Upper lobe of right lung (tissue), 1 donor: ENCODE data around the gene IGF2R. TPM values are rescaled to one million over a fixed set of nuclear protein-coding genes. Genes with fewer than 3 reads are reported as not detected.

ENCODE experiments used
- ATAC-seq: fragments of 200-7000 bp; cut with Tn5 transposase; one replicate; pipeline ENCODE4 v1.9.1; 2020; ENCODE audit warnings: mild to moderate bottlenecking, moderate library complexity
- DNase-seq: peaks from one replicate; pipeline ENCODE4 v3.0.0-alpha.2; 2020
- H3K27ac ChIP-seq: fragments of 200-600 bp; one replicate; pipeline ENCODE4 v1.8.0; 2022
- H3K27me3 ChIP-seq: fragments of 200-600 bp; one replicate; pipeline ENCODE4 v1.8.0; 2022; ENCODE audit warnings: mild to moderate bottlenecking
- H3K36me3 ChIP-seq: fragments of 200-600 bp; one replicate; pipeline ENCODE4 v1.8.0; 2022
- H3K4me1 ChIP-seq: fragments of 200-600 bp; one replicate; pipeline ENCODE4 v1.8.0; 2022
- H3K4me3 ChIP-seq: fragments of 200-600 bp; one replicate; pipeline ENCODE4 v1.8.0; 2022; ENCODE audit warnings: mild to moderate bottlenecking
- H3K9me3 ChIP-seq: fragments of 200-600 bp; one replicate; pipeline ENCODE4 v1.8.0; 2022
- CTCF ChIP-seq: fragments of 200-600 bp; IDR thresholded peaks from one replicate; pipeline ENCODE4 v1.8.0; 2022; ENCODE audit warnings: antibody characterized with exemption
- intact Hi-C: fragments of 100-400 bp; cut with DNase I; formaldehyde crosslinking; loops from one replicate; pipeline ENCODE4 v1.11.0; 2022
- total RNA-seq: library from RNA; stranded (reverse); fragmentation: NEBNext Ultra II Directional; extraction: Animal tissue kit (Norgen Biotek cat#: 25700); gene quantifications from one replicate; pipeline ENCODE4 v1.2.1, GENCODE V29; 2021
- donor health status: DM: no; HTN: yes; CAD: no; lungs with severe emphysema.

Gene IGF2R
- total RNA-seq, 1 donor from 2014 or later: 144 TPM

- H3K4me3 ChIP-seq: no peak overlapping the region
- peaks cover 35% of the 10 kb centered on the region for H3K36me3 ChIP-seq
- ATAC-seq: no peak
- no peak for DNase-seq
- no peak for TF ChIP-seq CTCF
- no peaks in the 10 kb centered on the region for H3K27me3 ChIP-seq
- peaks cover 30% of the 10 kb centered on the region for H3K4me1 ChIP-seq
- intact Hi-C loops: no loop called here
- H3K27ac ChIP-seq: no peak overlapping the region
- no peaks in the 10 kb centered on the region for H3K9me3 ChIP-seq
These were observed 38.7 kb downstream of the IGF2R start for GRCh38 chr6:160007611-160008010.

- no peaks in the 10 kb centered on the region for H3K27me3 ChIP-seq
- intact Hi-C loops: no loop called here
- no peak for DNase-seq
- H3K4me1 ChIP-seq: peaks cover 26% of the 10 kb centered on the region
- no peak for TF ChIP-seq CTCF
- H3K27ac ChIP-seq: no peak overlapping the region
- no peaks in the 10 kb centered on the region for H3K9me3 ChIP-seq
- no peak overlapping the region for H3K4me3 ChIP-seq
- peaks cover 40% of the 10 kb centered on the region for H3K36me3 ChIP-seq
- ATAC-seq: no peak
These were observed 41.2 kb downstream of the IGF2R start for GRCh38 chr6:160010067-160010466.

- TF ChIP-seq CTCF: no peak
- peaks cover 45% of the 10 kb centered on the region for H3K36me3 ChIP-seq
- H3K27ac ChIP-seq: no peak overlapping the region
- H3K4me3 ChIP-seq: no peak overlapping the region
- intact Hi-C loops: no loop called here
- H3K4me1 ChIP-seq: no peaks in the 10 kb centered on the region
- DNase-seq: no peak
- H3K9me3 ChIP-seq: no peaks in the 10 kb centered on the region
- H3K27me3 ChIP-seq: no peaks in the 10 kb centered on the region
- peak; percentile 97 for ATAC-seq
These were observed 45.3 kb downstream of the IGF2R start for GRCh38 chr6:160013987-160014868.

GRCh38 chr6:160014869-160015182 is 45.9 kb downstream of the IGF2R start:
- Histone ChIP-seq H3K36me3 (peaks cover 39% of the 10 kb centered on the region), H3K4me1 (no peaks in the 10 kb centered on the region), H3K27me3 (no peaks in the 10 kb centered on the region), H3K9me3 (no peaks in the 10 kb centered on the region), H3K4me3 (no peak overlapping the region), H3K27ac (no peak overlapping the region)
- intact Hi-C loops: no loop called here
- DNase-seq (no peak), ATAC-seq (no peak)
- TF ChIP-seq CTCF: no peak

- no peak for TF ChIP-seq CTCF
- intact Hi-C loops: no loop called here
- Histone ChIP-seq H3K9me3 (no peaks in the 10 kb centered on the region), H3K4me3 (no peak overlapping the region), H3K27ac (no peak overlapping the region), H3K4me1 (no peaks in the 10 kb centered on the region), H3K36me3 (peaks cover 27% of the 10 kb centered on the region), H3K27me3 (no peaks in the 10 kb centered on the region)
- ATAC-seq (peak; percentile 60), DNase-seq (no peak)
These were observed 47.1 kb downstream of the IGF2R start for GRCh38 chr6:160015778-160016684.
